ENCODE data around the gene MICU1. TPM values are rescaled to one million over a fixed set of nuclear protein-coding genes. Genes with fewer than 3 reads are reported as not detected.
A peak's percentile ranks its signal among the peaks of the same experiment; 100 is the strongest.

Gene MICU1
- total and polyA plus RNA-seq, 2 of the 13 experiments (the other 11 are each of a cell fraction or from before 2014, with no cell fraction given) = 32.5 to 56.1 TPM

- no peak for TF ChIP-seq AGO1 (IDR thresholded peaks at IDR 0.05; ENCODE audit: low read depth, low read length, poor library complexity, severe bottlenecking)
- TF ChIP-seq ZNF589 (CRISPR knock-in tag; conservative IDR thresholded peaks at IDR 0.05) = no peak; the same call in 1 of the 2 replicates
- TF ChIP-seq KLF9 (CRISPR knock-in tag; IDR thresholded peaks at IDR 0.05; ENCODE audit: low read depth) = no peak
- TF ChIP-seq TBL1XR1 (IDR thresholded peaks at IDR 0.05; ENCODE audit: borderline replicate concordance, low read length, partially characterized antibody) = peak; percentile 68
- peak; percentile 83; the same call in 1 of the 2 replicates for TF ChIP-seq ZNF547 (CRISPR knock-in tag; IDR thresholded peaks at IDR 0.05)
- no peak for TF ChIP-seq RELA (CRISPR knock-in tag; IDR thresholded peaks at IDR 0.05)
- TF ChIP-seq ZNF143 (CRISPR knock-in tag; IDR thresholded peaks at IDR 0.05) = 0 out of 2 replicates have a peak, but pooled peaks have one; percentile 21
- TF ChIP-seq REST (IDR thresholded peaks at IDR 0.05; ENCODE audit: borderline replicate concordance in 1 of 2, low read depth in 1 of 2, low read length in 2 of 2) = peak in 1 of 2 experiments; percentile 9; a peak in 1 of 4 replicates
- TF ChIP-seq IRF9 (CRISPR knock-in tag; IDR thresholded peaks at IDR 0.05; ENCODE audit: borderline replicate concordance) = no peak
- no peak for TF ChIP-seq ZIK1 (CRISPR knock-in tag; IDR thresholded peaks at IDR 0.05; ENCODE audit: borderline replicate concordance, low read depth)
- no peak for TF ChIP-seq MZF1 (CRISPR knock-in tag; IDR thresholded peaks at IDR 0.05; ENCODE audit: borderline replicate concordance)
- TF ChIP-seq MLXIP (CRISPR knock-in tag; IDR thresholded peaks at IDR 0.05; ENCODE audit: borderline replicate concordance) = peak; percentile 73; the same call in 1 of the 2 replicates
- peak; percentile 38; the same call in 1 of the 2 replicates for TF ChIP-seq USF2 (IDR thresholded peaks at IDR 0.05; ENCODE audit: low read depth, low read length)
- TF ChIP-seq USF2 (CRISPR knock-in tag; IDR thresholded peaks at IDR 0.05; ENCODE audit: borderline replicate concordance) = no peak
- no peak for TF ChIP-seq ZNF83 (CRISPR knock-in tag; IDR thresholded peaks at IDR 0.05; ENCODE audit: borderline replicate concordance)
- peak; percentile 95 for TF ChIP-seq CEBPG (CRISPR knock-in tag; IDR thresholded peaks at IDR 0.05)
Measured at GRCh38 chr10:72319416-72320254, 306.2 kb downstream of the MICU1 start (continued).

All from HepG2 (cell line).